ENCODE data around the gene PPP1R15B. TPM values are rescaled to one million over a fixed set of nuclear protein-coding genes. Genes with fewer than 3 reads are reported as not detected.
"Not testable (repeated sequence)": the region's sequence is repeated elsewhere in the genome, so short reads cannot be mapped to it uniquely, and the experiment has no call there.

PPP1R15B gene
- total RNA-seq, 1 experiment from 2014 or later = 27.4 TPM

DNA sequence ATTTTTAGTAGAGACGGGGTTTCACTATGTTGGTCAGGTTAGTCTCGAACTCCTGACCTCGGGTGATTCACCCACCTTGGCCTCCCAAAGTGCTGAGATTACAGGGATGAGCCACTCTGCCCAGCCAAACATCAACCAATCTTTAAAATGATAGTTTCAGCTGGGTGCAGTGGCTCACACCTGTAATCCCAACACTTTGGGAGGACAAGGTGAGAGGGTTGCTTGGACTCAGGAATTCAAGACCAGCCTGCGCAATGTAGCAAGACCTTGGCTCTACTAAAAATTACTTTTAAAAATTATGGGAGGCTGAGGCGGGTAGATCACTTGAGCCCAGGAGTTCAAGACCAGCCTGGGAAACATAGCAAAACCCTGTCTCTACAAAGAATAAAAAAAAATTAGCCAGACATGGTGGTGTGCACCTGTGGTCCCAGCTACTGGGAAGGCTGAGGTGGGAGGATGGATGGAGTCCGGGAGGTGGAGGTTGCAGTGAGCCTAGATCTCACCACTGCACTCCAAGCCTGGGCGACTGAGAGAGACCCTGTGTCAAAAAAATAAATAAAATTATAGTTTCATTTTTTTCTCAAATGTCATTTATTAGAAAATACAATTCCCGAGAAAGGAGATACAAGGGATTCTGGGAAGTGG lies 10.6 kb upstream of the PPP1R15B start:
- DNase-seq (ENCODE audit: low read depth) = not testable (repeated sequence)

DNA sequence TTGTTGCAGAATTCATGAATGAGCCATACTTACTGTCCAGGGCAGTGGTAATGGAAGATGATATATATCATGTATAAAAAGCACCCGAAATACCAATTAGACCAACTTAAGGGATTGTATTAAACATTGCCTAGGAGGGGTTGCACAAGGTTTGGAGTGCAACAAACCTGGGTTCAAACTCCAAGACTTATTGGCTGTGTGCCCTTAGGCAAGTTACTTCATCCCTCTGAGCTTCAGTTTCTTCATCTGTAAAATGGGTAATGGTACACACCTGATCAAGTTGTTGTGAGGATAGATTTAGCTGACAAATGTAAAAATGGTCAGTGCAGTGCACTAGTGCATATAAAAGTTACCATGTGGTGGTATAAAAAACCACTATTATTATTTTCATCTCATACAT lies 9.8 kb upstream of the PPP1R15B start:
- no peak for DNase-seq (ENCODE audit: low read depth)

DNA sequence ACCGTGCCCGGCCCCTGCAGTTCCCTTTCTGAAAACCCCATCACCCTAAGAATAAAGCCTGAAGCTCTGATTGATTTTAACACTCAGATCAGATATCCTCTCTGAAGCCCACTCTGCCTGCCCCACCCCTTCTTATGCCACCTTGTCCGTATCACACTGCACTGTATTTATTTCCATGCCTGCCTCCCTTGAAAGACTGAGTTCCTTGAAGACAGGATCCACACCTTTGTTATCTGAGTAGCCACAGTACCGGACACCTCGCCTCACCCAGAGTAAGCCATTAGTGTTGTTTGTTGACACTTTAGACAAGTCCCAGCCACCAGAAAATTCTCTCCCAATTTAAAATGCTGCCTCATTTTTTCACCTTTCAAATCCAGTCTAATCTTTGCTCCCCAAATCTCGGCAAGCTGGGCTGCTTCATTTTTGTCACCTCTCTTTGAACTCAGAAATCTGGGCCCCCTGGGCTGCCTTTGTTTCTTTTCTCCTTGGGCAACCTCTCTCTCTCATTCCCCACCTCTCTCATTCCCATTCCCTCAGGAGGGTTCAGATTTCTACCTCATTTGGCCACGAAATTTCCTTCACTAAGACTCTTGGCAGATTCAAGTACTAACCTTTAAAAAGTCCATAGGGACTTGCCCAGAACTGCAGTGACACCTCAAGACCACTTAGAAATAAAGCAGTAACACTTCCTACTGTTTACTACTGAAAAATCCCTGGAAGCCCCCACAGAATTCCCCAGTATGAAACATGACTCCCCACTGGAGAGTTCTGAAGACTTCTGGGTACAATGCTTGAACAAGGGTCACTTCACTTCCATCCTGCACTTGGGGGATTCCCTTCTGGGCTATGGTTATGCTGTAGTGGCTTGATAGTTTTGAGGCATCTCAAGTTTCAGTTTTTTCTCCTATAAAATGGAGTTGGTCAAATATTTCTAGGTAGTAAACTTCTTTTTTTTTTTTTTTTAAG lies 8.7 kb upstream of the PPP1R15B start:
- DNase-seq (ENCODE audit: low read depth) = no peak

DNA sequence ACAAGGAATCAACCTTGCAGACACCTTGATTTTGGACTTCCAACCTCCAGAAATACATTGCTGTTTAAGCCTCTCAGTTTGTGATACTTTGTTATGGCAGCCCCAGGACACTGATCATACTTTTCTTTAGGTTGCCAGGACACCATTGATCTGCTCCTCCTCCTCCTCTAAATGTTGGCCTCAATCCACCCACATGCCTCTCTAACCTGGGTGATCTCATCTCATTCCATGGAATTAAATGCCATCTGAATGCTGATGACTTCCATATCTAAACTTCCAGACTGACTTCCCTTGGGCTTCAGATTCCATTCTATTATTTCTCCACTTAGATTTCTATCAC lies 7.4 kb upstream of the PPP1R15B start:
- peak; percentile 37 for DNase-seq (ENCODE audit: low read depth)

DNA sequence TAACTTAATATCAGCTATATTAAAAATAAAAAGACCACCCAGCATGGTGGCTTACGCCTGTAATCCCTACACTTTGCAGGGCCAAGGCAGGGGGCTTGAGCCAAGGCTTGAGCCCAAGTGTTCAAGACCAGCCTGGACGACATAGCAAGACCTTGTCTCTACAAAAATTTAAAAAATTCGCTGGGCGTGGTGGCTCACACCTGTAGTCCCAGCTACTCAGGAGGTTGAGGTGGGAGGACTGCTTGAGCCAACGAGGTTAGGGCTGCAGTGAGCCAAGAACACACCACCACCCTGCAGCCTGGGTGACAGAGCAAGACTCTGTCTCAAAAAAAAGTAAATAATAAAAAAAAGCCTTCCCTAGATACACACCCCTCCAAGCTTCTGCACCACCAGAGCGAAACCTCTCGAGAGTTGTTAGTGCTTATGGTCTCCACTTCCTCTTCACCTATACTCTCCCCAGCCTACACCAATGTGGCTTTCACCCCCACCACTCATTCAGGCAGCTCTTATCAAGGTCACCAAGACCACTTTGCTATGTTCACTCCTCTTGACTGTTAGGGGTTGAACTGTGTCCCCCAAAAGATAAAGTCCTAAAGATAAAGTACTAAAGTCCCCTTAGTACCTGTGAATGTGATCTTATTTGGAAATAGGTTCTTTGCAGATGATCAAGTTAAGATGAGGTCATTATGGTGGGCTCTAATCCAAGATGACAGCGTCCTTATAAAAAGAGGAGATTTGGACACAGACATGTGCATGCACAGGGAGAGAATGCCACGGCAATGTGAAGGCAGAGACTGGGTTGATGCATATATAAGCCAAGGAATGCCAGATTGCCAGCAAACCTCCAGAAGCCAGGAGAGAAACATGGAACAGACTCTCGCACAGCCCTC lies 6.8 kb upstream of the PPP1R15B start:
- no peak for DNase-seq (ENCODE audit: low read depth)

DNA sequence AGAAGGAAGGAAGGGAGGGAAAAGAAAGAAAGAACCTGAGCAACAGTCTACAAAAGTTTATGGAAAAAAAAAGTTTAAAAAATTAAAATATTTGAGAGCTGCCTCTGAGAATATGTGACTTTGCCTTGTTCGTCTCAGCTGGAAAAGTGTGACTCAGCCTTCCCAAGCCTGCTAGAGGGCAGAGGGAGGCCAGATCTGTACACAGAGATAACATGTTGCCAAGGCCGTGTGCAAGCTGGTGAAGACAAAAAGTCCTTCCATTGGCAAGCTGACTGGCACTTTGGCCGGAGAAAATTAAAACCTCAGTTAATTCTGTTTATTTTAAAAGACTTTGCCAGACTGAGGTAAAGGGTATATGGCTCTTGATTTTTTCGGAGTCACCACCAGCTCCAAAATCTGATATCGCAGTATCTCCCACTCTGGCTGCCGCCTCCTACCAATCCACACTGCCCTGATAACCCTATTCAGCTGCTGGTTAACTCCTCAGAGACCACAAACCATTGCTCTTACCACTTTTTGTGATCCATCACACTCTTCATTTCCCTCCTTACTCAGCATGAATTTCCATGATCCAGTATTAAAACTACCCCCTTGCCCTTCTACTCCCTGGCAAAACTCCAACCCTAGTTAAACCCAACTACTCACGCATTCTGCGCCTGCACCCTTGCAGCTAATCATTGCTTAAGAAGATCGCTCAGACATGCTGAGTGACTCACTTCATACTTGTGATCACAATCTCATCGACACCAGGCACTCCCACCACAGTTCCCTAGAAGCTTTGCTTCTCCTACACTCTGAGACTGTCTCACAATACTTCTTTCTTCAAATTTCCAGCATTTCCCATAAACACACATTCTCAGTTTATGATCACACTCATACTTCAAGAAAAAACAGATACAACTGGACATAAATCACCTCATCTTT lies 5.7 kb upstream of the PPP1R15B start:
- peak; percentile 91 for DNase-seq (ENCODE audit: low read depth)

DNA sequence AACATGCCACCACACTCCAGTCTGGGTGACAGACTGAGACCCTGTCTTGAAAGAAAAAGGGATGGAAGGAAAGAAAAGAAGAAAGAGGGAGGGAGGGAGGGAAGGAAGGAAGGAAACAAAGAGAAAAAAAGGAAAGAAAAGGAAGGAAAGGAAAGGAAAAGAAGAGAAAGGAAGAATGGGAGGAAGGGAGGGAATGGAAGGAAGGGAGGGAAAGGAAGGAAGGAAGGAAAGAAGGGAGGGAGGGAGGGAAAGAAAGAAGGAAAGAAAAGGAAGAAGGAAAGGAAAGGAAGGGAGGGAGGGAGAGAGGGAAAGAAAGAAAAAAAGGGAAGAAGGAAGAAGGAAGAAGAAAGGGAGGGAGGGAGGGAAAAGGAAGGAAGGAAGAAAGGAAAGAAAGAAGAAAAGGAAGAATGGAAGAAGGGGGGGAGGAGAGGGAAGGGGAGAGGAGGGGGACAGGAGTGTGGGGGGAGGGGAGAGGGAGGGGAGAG lies 5.0 kb upstream of the PPP1R15B start:
- no peak for DNase-seq (ENCODE audit: low read depth)

DNA sequence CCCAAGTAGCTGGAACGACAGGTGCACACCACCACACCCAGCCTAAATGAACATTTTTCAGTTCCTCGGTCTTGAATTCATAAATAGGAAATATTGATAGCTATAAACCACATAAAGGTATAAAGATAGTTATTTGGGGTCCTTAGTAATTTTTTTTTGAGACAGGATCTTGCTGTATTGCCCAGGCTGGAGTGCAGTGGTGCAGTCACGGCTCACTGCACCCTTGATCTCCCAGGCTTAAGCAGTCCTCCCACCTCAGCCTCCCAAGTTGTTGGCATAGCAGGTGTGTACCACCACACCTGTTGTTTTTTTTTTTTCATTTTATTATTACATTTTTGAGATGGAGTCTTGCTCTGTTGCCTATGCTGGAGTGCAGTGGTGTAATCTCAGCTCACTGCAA lies 3.7 kb upstream of the PPP1R15B start:
- no peak for DNase-seq (ENCODE audit: low read depth)

DNA sequence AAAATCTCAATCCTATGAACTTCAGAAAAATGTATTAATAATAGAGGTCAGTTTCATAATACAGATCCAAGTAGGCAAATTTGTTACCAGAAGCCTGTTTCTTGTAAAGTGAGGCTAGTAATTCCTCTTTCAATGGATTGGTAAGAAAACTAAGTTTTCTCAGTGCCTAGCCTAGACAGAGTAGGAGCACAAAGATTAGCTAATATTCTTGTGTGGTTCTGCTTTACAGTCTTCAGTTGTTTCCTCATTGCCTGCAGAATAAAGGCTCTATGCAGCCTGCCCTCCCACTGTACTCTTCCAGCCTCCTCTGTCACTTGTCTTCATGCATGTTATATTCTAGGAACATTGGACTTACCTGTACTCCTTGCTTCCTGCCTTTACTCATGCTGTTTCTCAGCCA lies 2.4 kb upstream of the PPP1R15B start:
- DNase-seq (ENCODE audit: low read depth) = no peak

DNA sequence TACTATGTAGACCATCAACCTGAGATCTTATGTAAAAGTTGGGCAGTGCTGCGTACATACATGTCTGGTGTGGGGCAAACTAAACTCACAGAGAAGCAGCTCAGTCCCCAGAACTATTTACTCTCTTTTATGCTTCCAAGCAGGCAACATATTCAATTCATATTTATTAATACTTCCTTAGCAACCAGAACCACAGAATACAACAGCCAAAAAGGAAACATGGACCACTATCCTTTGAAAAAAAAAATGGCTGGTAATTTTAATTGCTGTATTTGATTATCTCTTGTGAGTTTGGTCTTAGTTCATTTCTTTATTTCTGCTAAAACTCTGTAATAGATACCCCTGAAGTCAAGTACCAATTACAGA lies 1.5 kb upstream of the PPP1R15B start:
- DNase-seq (ENCODE audit: low read depth) = no peak

DNA sequence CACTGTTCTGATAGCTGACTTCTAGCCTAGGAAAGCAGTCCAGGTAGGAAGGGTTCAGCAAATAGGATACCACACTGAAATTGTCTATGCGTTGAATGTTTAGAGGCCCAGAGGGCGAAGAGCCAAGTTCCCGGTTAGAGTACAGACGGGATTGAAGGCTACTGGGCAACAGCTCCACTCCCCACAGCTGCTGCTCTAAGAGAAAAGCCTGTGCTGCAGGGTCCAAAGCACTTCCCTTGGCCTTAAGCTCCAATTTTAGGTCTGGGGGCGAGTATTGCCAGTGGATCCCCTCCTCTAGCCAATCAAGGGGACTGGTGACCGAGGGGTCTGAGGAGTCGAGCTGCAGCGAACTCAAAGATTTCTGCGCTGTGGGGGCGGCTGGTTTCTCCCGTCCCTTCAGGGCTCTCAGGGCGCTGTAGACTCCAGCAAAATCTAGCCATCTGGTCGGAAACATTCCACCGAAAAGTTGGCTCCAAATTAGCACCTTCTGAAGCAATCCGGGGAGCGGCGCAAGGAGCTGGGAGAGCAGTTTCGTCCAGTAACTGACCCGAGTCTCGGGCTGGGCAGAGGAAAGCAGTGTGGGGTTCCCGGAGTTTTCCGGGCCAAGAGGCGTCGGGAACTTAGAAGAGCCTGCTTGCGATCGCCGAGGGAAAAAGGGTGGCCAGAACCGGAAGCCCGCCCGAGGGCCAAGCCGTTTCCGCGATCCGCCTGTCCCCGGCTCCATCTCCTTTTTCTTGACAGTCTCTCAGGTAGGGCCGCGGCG lies 748 bp downstream of the PPP1R15B start:
- DNase-seq (ENCODE audit: low read depth) = no peak

DNA sequence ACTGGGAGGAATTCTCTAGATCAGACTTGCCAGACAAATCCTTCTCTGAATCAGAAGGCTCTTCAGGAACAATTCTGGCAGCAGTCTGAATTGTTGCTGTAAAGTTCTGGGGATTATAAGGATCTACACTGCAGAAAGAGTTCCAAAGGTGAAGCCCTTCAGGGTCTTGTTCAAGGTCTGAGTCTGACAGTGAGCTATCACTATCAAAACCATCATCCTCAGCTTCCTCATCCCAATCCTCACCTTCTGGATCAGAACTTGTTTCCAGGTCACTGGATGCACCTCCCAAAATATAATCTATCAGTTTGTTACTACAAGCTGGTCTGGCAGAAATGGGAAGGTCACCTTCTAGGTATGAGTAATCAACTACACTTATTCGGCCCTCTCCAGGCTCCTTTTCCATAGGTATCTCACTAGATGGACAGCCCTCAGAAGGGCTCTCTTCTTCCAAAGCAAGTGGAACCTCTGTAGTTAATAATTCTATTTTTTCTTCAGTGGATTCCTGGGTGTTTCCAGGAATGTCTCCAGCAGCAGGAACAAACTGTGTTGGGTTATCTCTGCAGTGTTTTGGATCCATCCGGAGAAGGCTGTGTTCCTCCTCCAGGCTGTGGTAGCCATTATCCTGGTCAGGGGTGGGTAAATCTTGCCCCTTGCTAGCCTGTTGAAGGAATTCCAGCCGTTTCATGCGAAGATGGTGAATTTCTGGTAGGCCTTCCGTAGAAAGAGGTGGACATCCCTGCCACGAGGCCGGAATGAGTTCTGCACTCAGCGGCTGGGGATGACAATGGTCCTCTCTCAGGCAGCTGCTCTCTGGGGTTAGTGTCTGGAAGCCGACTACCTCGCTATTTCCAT lies 1.6 kb downstream of the PPP1R15B start:
- no peak for DNase-seq (ENCODE audit: low read depth)

DNA sequence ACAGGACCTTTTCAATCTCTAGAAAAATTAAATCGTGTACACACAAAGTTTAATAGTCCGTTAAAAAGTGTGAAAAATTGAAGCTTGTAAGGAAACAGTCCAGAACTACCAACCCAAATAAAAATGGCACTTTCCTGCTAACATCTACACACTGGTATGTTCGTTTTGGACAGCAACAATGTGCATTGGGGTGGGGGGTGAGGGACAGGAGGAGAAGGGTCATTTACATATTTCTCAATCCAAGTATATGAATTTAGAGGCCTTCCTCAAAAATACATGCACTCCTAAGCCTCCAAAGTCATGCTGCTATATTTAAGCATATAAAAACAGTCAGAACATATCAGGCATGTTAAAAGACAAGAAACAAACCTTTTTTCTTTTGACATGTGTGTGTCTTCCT lies 2.5 kb downstream of the PPP1R15B start:
- no peak for DNase-seq (ENCODE audit: low read depth)

DNA sequence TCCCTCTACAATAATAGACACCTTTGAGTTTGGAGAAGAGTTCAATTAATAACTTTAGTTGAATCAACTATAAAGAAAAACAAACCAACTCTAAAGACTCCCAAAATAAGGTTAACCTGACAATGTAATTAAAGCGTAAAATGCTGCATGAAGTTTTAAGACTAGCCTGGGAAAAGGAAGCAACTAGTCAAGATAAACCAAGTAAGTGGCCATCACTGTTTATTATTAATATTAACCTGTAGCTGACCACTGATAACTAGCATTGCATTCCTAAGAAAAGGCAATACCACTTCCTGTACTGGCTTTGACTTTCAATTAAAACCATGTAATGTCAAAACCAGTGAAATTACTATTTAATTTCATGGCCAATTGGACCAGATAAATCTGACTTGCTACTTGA lies 3.0 kb downstream of the PPP1R15B start:
- DNase-seq (ENCODE audit: low read depth) = no peak

DNA sequence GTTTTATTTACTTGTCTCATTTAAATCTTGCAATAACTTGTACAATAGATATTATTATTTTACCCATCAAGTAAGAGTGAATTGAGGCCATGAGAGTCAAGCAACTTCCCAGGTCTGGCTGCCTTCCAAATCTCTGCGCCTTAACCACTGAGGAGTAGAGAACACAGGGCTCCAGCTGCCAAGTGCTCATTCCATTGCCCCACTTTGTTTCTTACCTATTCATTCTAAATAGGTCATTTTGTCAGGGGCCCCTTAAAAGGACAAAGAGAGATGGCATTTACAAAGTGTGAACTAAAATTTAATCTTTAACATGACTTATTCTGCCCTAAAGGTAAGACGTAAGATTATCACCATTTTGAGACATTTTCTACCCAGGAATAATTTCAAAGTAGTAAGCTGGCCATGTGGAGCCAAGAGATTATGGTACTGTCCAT lies 3.5 kb downstream of the PPP1R15B start:
- peak; percentile 47 for DNase-seq (ENCODE audit: low read depth)

DNA sequence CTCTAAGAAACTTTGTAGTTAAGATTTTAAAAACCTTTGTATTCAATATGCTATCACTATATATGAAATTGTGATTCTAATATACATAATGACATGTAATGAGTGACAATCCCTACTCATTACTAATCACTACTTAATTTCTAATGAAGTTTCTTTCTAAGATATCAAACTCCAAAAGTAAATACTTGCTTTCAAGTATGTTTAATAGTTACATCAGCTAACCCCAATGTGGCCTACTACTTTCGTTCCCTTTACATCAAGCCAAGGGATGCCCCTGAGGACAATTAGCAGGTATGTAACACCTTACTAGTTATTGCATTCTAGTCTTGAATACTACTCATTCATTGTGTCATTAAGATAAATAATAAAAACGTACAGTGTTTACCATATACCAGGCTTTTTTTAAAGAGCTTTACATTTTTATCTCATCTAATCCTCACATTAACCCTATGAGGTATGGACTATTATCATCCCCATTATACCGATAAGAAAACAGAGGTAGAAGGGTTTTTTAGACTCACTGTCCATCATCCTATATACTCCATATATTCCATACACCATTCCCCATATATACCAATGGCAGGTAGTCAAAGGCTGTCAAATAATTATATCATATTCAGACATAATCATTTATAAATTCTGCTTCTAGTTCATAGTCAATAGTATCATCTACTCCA lies 4.2 kb downstream of the PPP1R15B start:
- DNase-seq (ENCODE audit: low read depth) = no peak

DNA sequence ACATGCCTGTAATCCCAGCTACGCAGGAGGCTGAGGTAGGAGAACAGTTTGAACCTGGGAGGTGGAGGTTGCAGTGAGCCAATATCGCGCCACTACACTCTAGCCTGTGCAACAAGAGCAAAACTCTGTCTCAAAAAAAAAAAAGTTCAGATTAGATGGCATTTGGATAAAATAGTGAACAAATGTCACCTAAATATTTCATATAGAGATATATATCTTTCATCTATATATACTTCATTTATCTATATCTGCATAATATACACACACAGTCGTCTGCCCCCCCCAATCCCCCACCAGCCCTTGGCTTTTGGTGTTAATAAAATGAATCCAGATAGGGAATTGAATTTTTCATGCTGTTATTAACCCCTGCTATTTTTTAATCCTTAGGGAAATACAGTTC lies 5.0 kb downstream of the PPP1R15B start:
- DNase-seq (ENCODE audit: low read depth) = no peak

DNA sequence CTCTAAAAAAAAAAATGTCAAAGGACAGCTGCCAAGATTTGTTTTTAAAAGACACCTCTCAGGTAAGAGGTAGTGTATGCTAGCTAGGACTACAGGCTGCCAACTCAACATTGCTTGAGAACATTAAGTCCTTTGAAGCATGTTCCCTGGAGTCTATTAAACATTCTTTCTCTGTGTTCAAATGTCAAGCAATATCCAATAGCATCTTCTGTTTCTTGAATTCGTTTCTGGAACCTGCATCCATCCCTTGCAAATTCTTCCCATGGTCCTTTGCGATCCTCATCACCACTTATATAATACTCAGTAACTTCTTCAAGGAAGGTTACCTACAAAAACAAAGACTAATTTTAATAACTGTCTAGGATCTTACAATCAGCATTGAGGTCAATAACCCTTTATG lies 5.6 kb downstream of the PPP1R15B start:
- DNase-seq (ENCODE audit: low read depth) = no peak

Measured in HT1080 (cell line).